Mesothelial cell of epicardium (in vitro differentiated cells): ENCODE measurements around the gene ZNF618. TPM values are rescaled to one million over a fixed set of nuclear protein-coding genes. Genes with fewer than 3 reads are reported as not detected.
A peak's percentile ranks its signal among the peaks of the same experiment; 100 is the strongest.

Experiments used
- DNase-seq, 2 experiments: peaks; one replicate each; pipeline ENCODE4 v3.0.0; 2021; ENCODE audit warnings: low spot score in 2 of 2; ENCODE audit not compliant: unreplicated experiment in 2 of 2
- H3K27ac Mint-ChIP-seq: 2 replicates; pipeline ENCODE4 v1.8.0; 2021; ENCODE audit warnings: mixed read lengths
- H3K27me3 Mint-ChIP-seq: 2 replicates; pipeline ENCODE4 v1.8.0; 2021; ENCODE audit warnings: low read depth, mixed read lengths
- H3K36me3 Mint-ChIP-seq: 2 replicates; pipeline ENCODE4 v1.8.0; 2021; ENCODE audit warnings: mixed read lengths
- H3K4me1 Mint-ChIP-seq: 2 replicates; pipeline ENCODE4 v1.8.0; 2021; ENCODE audit warnings: mixed read lengths
- H3K4me3 Mint-ChIP-seq: 2 replicates; pipeline ENCODE4 v1.8.0; 2021; ENCODE audit warnings: mild to moderate bottlenecking, moderate library complexity, mixed read lengths
- H3K9me3 Mint-ChIP-seq: 2 replicates; pipeline ENCODE4 v1.8.0; 2021; ENCODE audit warnings: mixed read lengths
- CTCF ChIP-seq: fragments of 200-600 bp; sonication (generic); IDR thresholded peaks from one replicate; pipeline ENCODE4 v1.5.0; 2021; ENCODE audit warnings: antibody characterized with exemption; ENCODE audit not compliant: unreplicated experiment
- total RNA-seq: library from RNA; stranded (reverse); gene quantifications from 3 replicates; pipeline ENCODE4 v1.2.1, GENCODE V29; 2021

ZNF618 gene
- total RNA-seq, 1 donor from 2014 or later, result 78.9 TPM

GRCh38 chr9:113957821-113958341 is 81.8 kb downstream of the ZNF618 start:
- Mint-ChIP-seq H3K27ac (peak overlapping the region; percentile 91), H3K4me3 (no peak overlapping the region), H3K4me1 (peaks cover 74% of the 10 kb centered on the region), H3K36me3 (peaks cover 9% of the 10 kb centered on the region), H3K27me3 (no peaks in the 10 kb centered on the region), H3K9me3 (no peaks in the 10 kb centered on the region)
- TF ChIP-seq CTCF, result no peak
- no peak for DNase-seq

- Mint-ChIP-seq H3K4me1 (peaks cover 78% of the 10 kb centered on the region), H3K27ac (peak overlapping the region; percentile 91)
Measured at GRCh38 chr9:113958556-113958955, 82.4 kb downstream of the ZNF618 start.

GRCh38 chr9:113960768-113961167 is 84.7 kb downstream of the ZNF618 start:
- Mint-ChIP-seq H3K4me1 (peaks cover 82% of the 10 kb centered on the region), H3K9me3 (no peaks in the 10 kb centered on the region), H3K36me3 (peaks cover 9% of the 10 kb centered on the region), H3K27me3 (no peaks in the 10 kb centered on the region), H3K27ac (no peak overlapping the region), H3K4me3 (no peak overlapping the region)
- DNase-seq, result no peak
- TF ChIP-seq CTCF, result no peak

More at GRCh38 chr9:113958556-113958955, 82.4 kb downstream of the ZNF618 start:
- DNase-seq, result no peak
- Mint-ChIP-seq H3K9me3 (no peaks in the 10 kb centered on the region), H3K36me3 (peaks cover 9% of the 10 kb centered on the region), H3K27me3 (no peaks in the 10 kb centered on the region), H3K4me3 (no peak overlapping the region)
- no peak for TF ChIP-seq CTCF

- no peak for TF ChIP-seq CTCF
- Mint-ChIP-seq H3K4me3 (no peak overlapping the region), H3K4me1 (peaks cover 87% of the 10 kb centered on the region), H3K36me3 (peaks cover 9% of the 10 kb centered on the region), H3K9me3 (no peaks in the 10 kb centered on the region), H3K27me3 (no peaks in the 10 kb centered on the region), H3K27ac (peak overlapping the region; percentile 36)
- DNase-seq, result no peak
Measured at GRCh38 chr9:113962396-113962795, 86.3 kb downstream of the ZNF618 start.

- TF ChIP-seq CTCF, result peak; percentile 24
- no peaks in the 10 kb centered on the region for H3K27me3 Mint-ChIP-seq
- H3K4me1 Mint-ChIP-seq, result peaks cover 82% of the 10 kb centered on the region
- no peak for DNase-seq
- peaks cover 9% of the 10 kb centered on the region for H3K36me3 Mint-ChIP-seq
- no peak overlapping the region for H3K4me3 Mint-ChIP-seq
- H3K27ac Mint-ChIP-seq, result peak overlapping the region; percentile 30
- H3K9me3 Mint-ChIP-seq, result no peaks in the 10 kb centered on the region
Measured at GRCh38 chr9:113963017-113963620, 87.0 kb downstream of the ZNF618 start.
